ENCODE data around the gene CACNA2D3.

DNA sequence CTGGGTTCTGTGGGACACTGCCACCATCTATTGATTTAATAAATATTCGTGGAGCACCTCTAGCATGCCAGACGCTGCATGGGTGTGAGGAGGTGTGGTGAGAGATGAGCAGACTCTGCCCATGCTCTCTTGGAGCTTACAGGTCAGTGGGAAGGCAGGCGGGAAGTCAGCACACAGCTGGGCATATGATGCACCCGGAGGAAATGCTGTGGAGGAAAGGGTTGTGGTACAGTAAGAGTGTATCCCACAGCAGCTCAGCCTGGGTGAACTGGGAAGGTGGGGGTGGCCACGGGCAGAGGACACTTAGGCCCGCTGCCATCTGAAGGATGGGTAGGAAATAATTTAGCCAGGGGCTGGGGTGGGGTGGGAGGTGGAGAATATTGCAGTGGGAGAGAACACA, 392.1 kb downstream of the CACNA2D3 start:
- TF ChIP-seq, protein P1, sequence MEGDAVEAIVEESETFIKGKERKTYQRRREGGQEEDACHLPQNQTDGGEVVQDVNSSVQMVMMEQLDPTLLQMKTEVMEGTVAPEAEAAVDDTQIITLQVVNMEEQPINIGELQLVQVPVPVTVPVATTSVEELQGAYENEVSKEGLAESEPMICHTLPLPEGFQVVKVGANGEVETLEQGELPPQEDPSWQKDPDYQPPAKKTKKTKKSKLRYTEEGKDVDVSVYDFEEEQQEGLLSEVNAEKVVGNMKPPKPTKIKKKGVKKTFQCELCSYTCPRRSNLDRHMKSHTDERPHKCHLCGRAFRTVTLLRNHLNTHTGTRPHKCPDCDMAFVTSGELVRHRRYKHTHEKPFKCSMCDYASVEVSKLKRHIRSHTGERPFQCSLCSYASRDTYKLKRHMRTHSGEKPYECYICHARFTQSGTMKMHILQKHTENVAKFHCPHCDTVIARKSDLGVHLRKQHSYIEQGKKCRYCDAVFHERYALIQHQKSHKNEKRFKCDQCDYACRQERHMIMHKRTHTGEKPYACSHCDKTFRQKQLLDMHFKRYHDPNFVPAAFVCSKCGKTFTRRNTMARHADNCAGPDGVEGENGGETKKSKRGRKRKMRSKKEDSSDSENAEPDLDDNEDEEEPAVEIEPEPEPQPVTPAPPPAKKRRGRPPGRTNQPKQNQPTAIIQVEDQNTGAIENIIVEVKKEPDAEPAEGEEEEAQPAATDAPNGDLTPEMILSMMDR (IDR thresholded peaks at IDR 0.05): no peak
- TF ChIP-seq POLR2AphosphoS5 (IDR thresholded peaks at IDR 0.05; ENCODE audit: insufficient read depth in 1 of 2, low read depth in 1 of 2): no peak
